ENCODE results near the gene C13orf46. TPM values are rescaled to one million over a fixed set of nuclear protein-coding genes. Genes with fewer than 3 reads are reported as not detected.

C13orf46 gene
- total RNA-seq, 1 donor from 2014 or later = 0.61 TPM

DNA sequence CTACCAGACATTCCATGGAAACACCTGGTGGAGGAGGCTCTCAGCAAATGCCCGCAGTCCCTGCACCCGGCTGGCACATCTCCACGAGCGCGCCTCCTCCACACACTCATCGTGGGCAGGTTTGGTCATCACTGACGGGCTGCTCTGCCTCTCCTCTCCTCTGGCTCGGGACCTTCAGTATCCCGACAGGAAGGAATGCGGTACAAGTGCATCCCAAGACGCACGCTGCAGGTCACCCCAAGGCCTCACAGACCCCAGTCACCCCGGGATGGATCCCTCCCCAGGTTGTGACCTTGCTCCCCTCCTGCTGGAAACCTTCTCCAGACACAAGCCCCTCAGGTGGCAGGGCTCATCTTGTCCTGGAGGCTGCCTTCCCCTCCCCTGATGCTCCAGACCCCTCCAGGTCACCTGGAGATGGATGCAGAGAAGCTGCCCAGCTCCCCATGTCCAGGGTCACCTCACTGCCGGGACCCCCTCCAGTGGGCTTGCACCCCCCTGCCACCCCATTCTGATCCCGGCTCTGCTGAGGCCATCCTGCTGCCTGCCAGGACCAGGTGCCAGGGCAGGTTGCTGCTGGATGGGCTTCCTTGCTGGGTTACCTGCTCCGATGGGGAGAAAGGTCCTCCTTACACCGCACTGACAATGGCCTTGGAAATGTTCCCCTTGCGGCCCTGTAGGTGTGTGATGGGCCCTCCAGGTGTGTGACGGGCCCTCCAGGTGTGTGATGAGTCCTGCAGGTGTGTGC lies 29.9 kb downstream of the C13orf46 start:
- H3K9me3 Mint-ChIP-seq = no peaks in the 10 kb centered on the region
- H3K4me1 Mint-ChIP-seq = no peaks in the 10 kb centered on the region
- no peaks in the 10 kb centered on the region for H3K36me3 Mint-ChIP-seq (ENCODE audit: low read depth)
- no peak for DNase-seq
- intact Hi-C loops (cut with micrococcal nuclease) = no loop called here
- no peaks in the 10 kb centered on the region for H3K27me3 Mint-ChIP-seq
- no peak overlapping the region for H3K27ac Mint-ChIP-seq
- no peak overlapping the region for H3K4me3 Mint-ChIP-seq

DNA sequence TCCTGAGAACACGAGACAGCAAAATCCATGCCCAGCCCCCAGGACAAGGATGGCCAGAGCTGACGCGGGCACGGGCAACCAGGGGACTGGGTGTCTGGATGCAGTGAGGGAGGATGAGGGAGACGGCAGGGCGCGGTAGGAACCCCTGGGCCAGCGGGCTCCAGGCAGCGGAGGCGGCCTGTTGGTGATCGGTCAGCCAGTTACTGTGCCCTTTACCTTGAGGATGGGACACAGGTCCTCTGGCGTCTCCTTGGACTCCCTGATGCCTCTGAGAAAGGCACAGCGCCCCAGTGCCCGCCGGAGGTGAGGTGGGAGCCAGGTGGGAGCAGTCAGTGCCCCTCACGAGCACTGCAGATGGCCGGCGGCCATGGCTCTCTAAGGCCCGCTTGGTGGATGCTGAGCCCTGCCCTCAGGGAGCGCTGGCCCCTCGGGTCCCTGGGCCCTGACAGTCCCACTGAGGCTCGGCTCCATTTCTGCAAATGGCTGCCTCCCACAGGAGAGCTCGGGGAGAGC lies 31.2 kb downstream of the C13orf46 start:
- H3K4me3 Mint-ChIP-seq = no peak overlapping the region
- H3K27ac Mint-ChIP-seq = no peak overlapping the region
- DNase-seq = no peak
- no peaks in the 10 kb centered on the region for H3K36me3 Mint-ChIP-seq (ENCODE audit: low read depth)
- peaks cover 1% of the 10 kb centered on the region for H3K27me3 Mint-ChIP-seq
- intact Hi-C loops (cut with micrococcal nuclease) = no loop called here
- no peaks in the 10 kb centered on the region for H3K9me3 Mint-ChIP-seq
- H3K4me1 Mint-ChIP-seq = no peaks in the 10 kb centered on the region

GRCh38 chr13:113941571-113942191 lies 32.2 kb downstream of the C13orf46 start:
- intact Hi-C loops (cut with micrococcal nuclease) = no loop called here
- no peak overlapping the region for H3K4me3 Mint-ChIP-seq
- no peak for DNase-seq
- no peaks in the 10 kb centered on the region for H3K4me1 Mint-ChIP-seq
- no peak overlapping the region for H3K27ac Mint-ChIP-seq
- no peaks in the 10 kb centered on the region for H3K36me3 Mint-ChIP-seq (ENCODE audit: low read depth)
- no peaks in the 10 kb centered on the region for H3K9me3 Mint-ChIP-seq
- peaks cover 1% of the 10 kb centered on the region for H3K27me3 Mint-ChIP-seq

DNA sequence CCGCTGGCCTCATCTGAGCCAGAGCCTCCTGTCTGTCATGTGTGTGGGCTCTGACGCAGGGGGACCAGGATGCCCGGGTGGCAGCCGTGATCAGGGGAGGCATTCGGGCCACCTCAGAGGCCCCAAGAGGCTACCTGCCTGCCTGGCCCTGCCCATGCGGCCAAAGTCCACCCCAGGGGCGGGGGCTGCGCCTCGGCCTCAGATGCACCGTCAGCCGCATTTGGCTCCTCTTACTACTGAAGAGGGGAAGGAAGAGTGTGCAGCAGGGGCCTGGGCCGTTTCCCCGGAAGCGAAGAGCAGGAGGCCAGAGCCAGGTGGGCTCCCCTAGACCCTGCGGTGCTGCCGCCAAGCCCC lies 34.0 kb downstream of the C13orf46 start:
- no peaks in the 10 kb centered on the region for H3K9me3 Mint-ChIP-seq
- H3K36me3 Mint-ChIP-seq (ENCODE audit: low read depth) = no peaks in the 10 kb centered on the region
- DNase-seq = no peak
- no peaks in the 10 kb centered on the region for H3K4me1 Mint-ChIP-seq
- peaks cover 1% of the 10 kb centered on the region for H3K27me3 Mint-ChIP-seq
- no peak overlapping the region for H3K27ac Mint-ChIP-seq
- intact Hi-C loops (cut with micrococcal nuclease) = no loop called here
- no peak overlapping the region for H3K4me3 Mint-ChIP-seq

DNA sequence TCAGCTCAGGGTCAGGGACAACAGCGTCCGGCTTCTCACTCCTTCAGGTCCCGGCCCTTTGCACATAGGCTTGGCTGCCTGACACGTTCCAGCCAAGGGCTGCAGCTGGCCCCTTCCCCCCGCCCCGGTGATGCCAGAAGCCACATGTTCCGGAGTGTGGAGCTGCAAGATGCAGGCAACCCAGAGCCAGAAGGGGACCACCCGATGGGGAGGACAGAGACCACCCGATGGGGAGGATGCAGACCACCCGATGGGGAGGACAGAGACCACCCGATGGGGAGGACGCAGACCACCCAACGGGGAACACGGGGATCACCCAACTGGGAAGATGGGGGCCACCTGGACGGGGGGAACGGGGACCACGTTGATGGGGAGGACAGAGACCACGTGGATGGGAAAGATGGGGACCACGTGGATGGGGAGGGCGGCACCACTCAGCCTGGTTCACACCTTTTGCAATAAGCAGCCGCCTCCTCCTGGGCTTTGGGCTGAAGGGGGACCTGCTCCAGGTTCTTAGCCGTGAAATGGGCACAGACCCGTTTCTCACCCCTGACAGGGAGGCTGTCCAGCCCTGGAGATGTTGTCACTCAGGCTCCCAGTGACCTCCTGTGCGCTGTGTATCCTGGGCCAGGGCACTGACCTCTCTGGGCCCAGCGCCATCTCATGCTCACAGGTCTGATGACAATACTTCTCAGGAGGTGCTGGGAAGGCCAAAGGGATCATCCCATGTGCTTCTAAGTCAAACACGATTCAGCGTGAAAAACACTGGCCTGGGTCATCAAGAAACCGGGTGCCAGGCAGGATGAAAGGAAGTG lies 34.5 kb downstream of the C13orf46 start:
- Mint-ChIP-seq H3K27ac (no peak overlapping the region), H3K9me3 (no peaks in the 10 kb centered on the region), H3K27me3 (peaks cover 1% of the 10 kb centered on the region), H3K4me3 (no peak overlapping the region), H3K36me3 (ENCODE audit: low read depth) (no peaks in the 10 kb centered on the region), H3K4me1 (no peaks in the 10 kb centered on the region)
- intact Hi-C loops (cut with micrococcal nuclease) = no loop called here
- no peak for DNase-seq

- intact Hi-C loops (cut with micrococcal nuclease) = no loop called here
- DNase-seq = no peak
These were observed 35.2 kb downstream of the C13orf46 start for GRCh38 chr13:113938716-113939115.

GRCh38 chr13:113938246-113938645 lies 35.6 kb downstream of the C13orf46 start:
- intact Hi-C loops (cut with micrococcal nuclease) = no loop called here
- H3K27ac Mint-ChIP-seq = no peak overlapping the region
- no peaks in the 10 kb centered on the region for H3K9me3 Mint-ChIP-seq
- no peaks in the 10 kb centered on the region for H3K4me1 Mint-ChIP-seq
- H3K36me3 Mint-ChIP-seq (ENCODE audit: low read depth) = no peaks in the 10 kb centered on the region
- no peak for DNase-seq
- H3K4me3 Mint-ChIP-seq = no peak overlapping the region
- peaks cover 6% of the 10 kb centered on the region for H3K27me3 Mint-ChIP-seq

More at GRCh38 chr13:113938716-113939115, 35.2 kb downstream of the C13orf46 start:
- Mint-ChIP-seq H3K27me3 (peaks cover 4% of the 10 kb centered on the region), H3K27ac (no peak overlapping the region), H3K4me1 (no peaks in the 10 kb centered on the region), H3K4me3 (no peak overlapping the region), H3K36me3 (ENCODE audit: low read depth) (no peaks in the 10 kb centered on the region), H3K9me3 (no peaks in the 10 kb centered on the region)

DNA sequence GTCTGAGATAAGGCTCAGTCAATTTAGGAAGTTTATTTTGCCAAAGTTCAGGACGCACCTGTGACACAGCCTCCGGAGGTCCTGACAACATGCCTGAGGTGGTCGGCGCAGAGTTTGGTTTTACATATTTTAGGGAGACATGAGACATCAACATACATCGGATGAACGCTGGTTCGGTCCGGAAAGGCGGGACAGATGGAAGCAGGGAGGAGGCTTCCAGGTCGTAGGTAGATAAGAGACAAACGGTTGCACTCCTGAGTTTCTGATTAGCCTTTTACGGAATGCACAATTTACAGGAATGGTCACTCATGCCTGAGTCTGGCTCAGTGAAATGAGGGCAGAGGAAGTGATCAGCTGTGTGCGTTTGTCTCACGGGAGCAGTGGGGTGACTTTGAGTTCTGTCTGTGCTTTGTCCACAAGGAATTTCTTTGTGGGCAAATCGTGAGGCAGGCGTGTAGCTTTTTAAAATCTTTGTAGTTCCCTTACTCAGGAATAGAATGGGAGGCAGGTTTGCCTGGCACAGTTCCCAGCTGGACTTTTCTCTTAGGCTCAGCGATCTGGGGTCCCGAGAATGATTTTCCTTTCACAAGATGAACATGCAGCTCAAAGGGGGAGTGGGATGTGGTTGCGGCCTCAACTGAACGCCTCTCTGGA lies 36.2 kb downstream of the C13orf46 start:
- no peaks in the 10 kb centered on the region for H3K9me3 Mint-ChIP-seq
- no peak for DNase-seq
- H3K27me3 Mint-ChIP-seq = peaks cover 9% of the 10 kb centered on the region
- intact Hi-C loops (cut with micrococcal nuclease) = no loop called here
- no peak overlapping the region for H3K4me3 Mint-ChIP-seq
- no peaks in the 10 kb centered on the region for H3K36me3 Mint-ChIP-seq (ENCODE audit: low read depth)
- no peaks in the 10 kb centered on the region for H3K4me1 Mint-ChIP-seq
- H3K27ac Mint-ChIP-seq = no peak overlapping the region

DNA sequence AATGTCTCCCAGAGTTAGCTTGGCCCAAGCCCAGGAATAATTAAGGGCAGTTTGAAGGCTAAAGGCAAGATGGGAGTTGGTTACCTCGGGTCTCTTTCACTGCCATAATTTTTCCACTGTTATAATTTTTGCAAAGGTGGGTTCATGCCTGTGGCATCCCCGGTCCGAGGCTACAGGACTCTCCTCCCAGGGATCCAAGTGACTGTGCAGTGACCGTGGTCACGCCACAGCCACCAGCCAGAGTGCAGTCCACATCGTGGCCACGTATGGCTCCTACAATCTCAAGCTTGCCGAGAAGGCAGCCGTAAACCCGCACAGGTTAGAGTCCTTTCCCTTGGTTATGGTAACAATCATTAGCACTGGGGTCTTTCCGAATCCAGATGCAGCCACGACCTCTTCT lies 36.8 kb downstream of the C13orf46 start:
- H3K4me3 Mint-ChIP-seq = no peak overlapping the region
- no peak for DNase-seq
- no peak overlapping the region for H3K27ac Mint-ChIP-seq
- H3K4me1 Mint-ChIP-seq = no peaks in the 10 kb centered on the region
- no peaks in the 10 kb centered on the region for H3K9me3 Mint-ChIP-seq
- H3K27me3 Mint-ChIP-seq = peaks cover 12% of the 10 kb centered on the region
- H3K36me3 Mint-ChIP-seq (ENCODE audit: low read depth) = no peaks in the 10 kb centered on the region
- intact Hi-C loops (cut with micrococcal nuclease) = no loop called here

- H3K9me3 Mint-ChIP-seq = no peaks in the 10 kb centered on the region
These were observed 37.5 kb downstream of the C13orf46 start for GRCh38 chr13:113936166-113936965.

DNA sequence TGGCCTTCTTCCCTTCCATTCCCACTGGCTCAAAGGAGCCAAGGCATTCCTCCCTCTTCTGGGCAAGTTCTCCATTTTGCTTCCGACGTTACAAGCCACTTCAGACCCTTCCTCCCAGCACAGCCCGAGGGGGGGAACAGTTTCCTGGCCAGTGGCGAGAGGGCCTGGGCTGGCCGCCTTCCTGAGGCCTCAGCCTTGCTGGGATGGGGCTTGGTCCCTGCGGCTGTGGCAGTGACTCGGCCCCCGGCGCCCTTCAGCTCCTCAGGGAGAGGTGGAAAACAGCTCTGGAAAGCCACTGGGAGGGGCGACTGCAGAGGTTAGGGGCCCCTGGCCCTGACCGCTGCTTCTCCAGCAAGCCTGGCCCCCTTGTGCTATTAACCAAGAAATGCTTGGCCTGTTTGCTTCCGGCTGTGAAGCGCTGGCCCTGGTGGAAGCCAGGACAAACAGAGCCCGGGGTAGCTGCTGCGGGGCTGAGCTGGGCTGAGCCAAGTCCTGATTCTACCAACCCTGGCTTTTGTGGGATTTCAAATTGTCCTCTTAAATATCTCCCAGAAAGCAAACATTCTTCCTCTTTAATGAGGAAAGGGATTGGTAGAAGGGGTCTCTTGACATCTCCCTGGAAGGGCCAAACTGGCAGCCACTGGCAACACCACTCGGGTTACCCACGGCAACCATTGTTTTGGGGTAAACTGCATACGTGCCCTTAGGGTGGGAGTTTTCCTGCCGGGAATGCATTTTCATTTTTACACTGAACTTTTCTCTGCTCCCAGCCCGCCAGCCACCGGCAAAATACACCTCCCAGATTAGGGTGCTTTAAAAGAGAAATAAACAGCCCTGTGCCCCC lies 38.7 kb downstream of the C13orf46 start:
- Mint-ChIP-seq H3K27me3 (peaks cover 16% of the 10 kb centered on the region), H3K27ac (no peak overlapping the region), H3K36me3 (ENCODE audit: low read depth) (no peaks in the 10 kb centered on the region), H3K9me3 (no peaks in the 10 kb centered on the region), H3K4me1 (peaks cover 8% of the 10 kb centered on the region), H3K4me3 (no peak overlapping the region)
- intact Hi-C loops (cut with micrococcal nuclease) = no loop called here
- no peak for DNase-seq

More at GRCh38 chr13:113936166-113936965, 37.5 kb downstream of the C13orf46 start:
- DNase-seq = no peak
- H3K36me3 Mint-ChIP-seq (ENCODE audit: low read depth) = no peaks in the 10 kb centered on the region
- no peak overlapping the region for H3K27ac Mint-ChIP-seq
- intact Hi-C loops (cut with micrococcal nuclease) = no loop called here
- peaks cover 16% of the 10 kb centered on the region for H3K27me3 Mint-ChIP-seq
- H3K4me3 Mint-ChIP-seq = no peak overlapping the region
- H3K4me1 Mint-ChIP-seq = peaks cover 3% of the 10 kb centered on the region

- H3K36me3 Mint-ChIP-seq (ENCODE audit: low read depth) = no peaks in the 10 kb centered on the region
- no peak for DNase-seq
- H3K27me3 Mint-ChIP-seq = peaks cover 16% of the 10 kb centered on the region
- no peak overlapping the region for H3K27ac Mint-ChIP-seq
- intact Hi-C loops (cut with micrococcal nuclease) = no loop called here
- H3K4me3 Mint-ChIP-seq = no peak overlapping the region
- no peaks in the 10 kb centered on the region for H3K9me3 Mint-ChIP-seq
- H3K4me1 Mint-ChIP-seq = peaks cover 8% of the 10 kb centered on the region
These were observed 39.3 kb downstream of the C13orf46 start for GRCh38 chr13:113934576-113934975.

All from activated CD4-positive, alpha-beta T cell treated with anti-CD3 and anti-CD28 coated beads, Interleukin-2, amount 10 ng/mL, durations not matched to agents 24 days and 14 days (primary cell).